Mammary epithelial cell (primary cell): ENCODE data around the gene FZD10.

Experiments
- EZH2 ChIP-seq: IDR thresholded peaks from 2 replicates; pipeline ENCODE4 v1.6.1; 2012; ENCODE audit warnings: low read length, inconsistent platforms, borderline replicate concordance
- TF ChIP-seq, protein P1 (sequence below), 2 donors: IDR thresholded peaks in 1 of 2; conservative IDR thresholded peaks in 1 of 2; 2 replicates each; pipeline ENCODE4 v1.5.1; 2011 to 2012; ENCODE audit warnings: inconsistent platforms in 2 of 2, low read length in 2 of 2, mild to moderate bottlenecking in 2 of 2, control low read depth in 1 of 2, low read depth in 1 of 2; ENCODE audit not compliant: insufficient read depth in 1 of 2; ENCODE audit errors: extremely low read depth in 1 of 2

- no peak for TF ChIP-seq EZH2
- TF ChIP-seq, protein P1, sequence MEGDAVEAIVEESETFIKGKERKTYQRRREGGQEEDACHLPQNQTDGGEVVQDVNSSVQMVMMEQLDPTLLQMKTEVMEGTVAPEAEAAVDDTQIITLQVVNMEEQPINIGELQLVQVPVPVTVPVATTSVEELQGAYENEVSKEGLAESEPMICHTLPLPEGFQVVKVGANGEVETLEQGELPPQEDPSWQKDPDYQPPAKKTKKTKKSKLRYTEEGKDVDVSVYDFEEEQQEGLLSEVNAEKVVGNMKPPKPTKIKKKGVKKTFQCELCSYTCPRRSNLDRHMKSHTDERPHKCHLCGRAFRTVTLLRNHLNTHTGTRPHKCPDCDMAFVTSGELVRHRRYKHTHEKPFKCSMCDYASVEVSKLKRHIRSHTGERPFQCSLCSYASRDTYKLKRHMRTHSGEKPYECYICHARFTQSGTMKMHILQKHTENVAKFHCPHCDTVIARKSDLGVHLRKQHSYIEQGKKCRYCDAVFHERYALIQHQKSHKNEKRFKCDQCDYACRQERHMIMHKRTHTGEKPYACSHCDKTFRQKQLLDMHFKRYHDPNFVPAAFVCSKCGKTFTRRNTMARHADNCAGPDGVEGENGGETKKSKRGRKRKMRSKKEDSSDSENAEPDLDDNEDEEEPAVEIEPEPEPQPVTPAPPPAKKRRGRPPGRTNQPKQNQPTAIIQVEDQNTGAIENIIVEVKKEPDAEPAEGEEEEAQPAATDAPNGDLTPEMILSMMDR (conservative IDR thresholded peaks at IDR 0.05 in 1 of 2, IDR thresholded peaks at IDR 0.05 in 1 of 2; ENCODE audit: extremely low read depth in 1 of 2, insufficient read depth in 1 of 2, low read depth in 1 of 2, low read length in 2 of 2): no peak
These were observed 29.3 kb upstream of the FZD10 start for GRCh38 chr12:130132831-130133511.
